Coronary artery (tissue), 2 donors: ENCODE results near the gene CALHM3.

Experiments used
- DNase-seq: peaks from one replicate; pipeline ENCODE4 v3.0.0-alpha.2; 2017; ENCODE audit warnings: low spot score
- H3K27ac ChIP-seq, 2 donors: fragments of 200-600 bp; sonication (generic); one replicate each; pipeline ENCODE4 v1.5.1; 2016 to 2019
- H3K4me3 ChIP-seq: fragments of 200-600 bp; sonication (generic); 2 replicates; pipeline ENCODE4 v1.5.1; 2016; ENCODE audit warnings: mild to moderate bottlenecking, moderate library complexity
- CTCF ChIP-seq: fragments of 200-600 bp; sonication (generic); IDR thresholded peaks from one replicate; pipeline ENCODE4 v1.5.1; 2019; ENCODE audit warnings: antibody characterized with exemption

CALHM3 gene

GRCh38 chr10:103428989-103429643 is 49.9 kb downstream of the CALHM3 start:
- no peak overlapping the region for H3K4me3 ChIP-seq
- no peak overlapping the region for H3K27ac ChIP-seq
- no peak for TF ChIP-seq CTCF
- DNase-seq = no peak

GRCh38 chr10:103427866-103428265 is 51.2 kb downstream of the CALHM3 start:
- Histone ChIP-seq H3K27ac (no peak overlapping the region), H3K4me3 (no peak overlapping the region)
- no peak for DNase-seq
- no peak for TF ChIP-seq CTCF

GRCh38 chr10:103423748-103424147 is 55.3 kb downstream of the CALHM3 start:
- no peak for TF ChIP-seq CTCF
- no peak overlapping the region for H3K4me3 ChIP-seq
- no peak for DNase-seq
- H3K27ac ChIP-seq = no peak overlapping the region
